GM19025 (cell line): ENCODE data around the gene FUT8.

Experiments
- ATAC-seq: cut with Tn5 transposase; IDR thresholded peaks from one replicate; pipeline ENCODE4 v1.9.1; 2021; ENCODE audit warnings: mild to moderate bottlenecking, low read depth, moderate library complexity; ENCODE audit not compliant: unreplicated experiment

FUT8 gene

GRCh38 chr14:65412032-65412846 lies at the start of gene FUT8:
Gene FUT8, plus strand, starts transcription at chr14:65412730. Its CDS starts 148,834 bp downstream, at chr14:65561564.
- ATAC-seq, result peak; percentile 78

GRCh38 chr14:65366802-65367565 lies 45.5 kb upstream of the FUT8 start:
- no peak for ATAC-seq

GRCh38 chr14:65369560-65369959 lies 43.0 kb upstream of the FUT8 start:
- ATAC-seq, result no peak

GRCh38 chr14:65370801-65371248 lies 41.7 kb upstream of the FUT8 start:
- no peak for ATAC-seq

- no peak for ATAC-seq
Observed at GRCh38 chr14:65371784-65372183, 40.7 kb upstream of the FUT8 start.

- ATAC-seq, result no peak
Observed at GRCh38 chr14:65373016-65373670, 39.4 kb upstream of the FUT8 start.

GRCh38 chr14:65373671-65374039 lies 38.9 kb upstream of the FUT8 start:
- ATAC-seq, result no peak

GRCh38 chr14:65377576-65377975 lies 35.0 kb upstream of the FUT8 start:
- ATAC-seq, result no peak

- no peak for ATAC-seq
Observed at GRCh38 chr14:65382586-65382985, 29.9 kb upstream of the FUT8 start.

GRCh38 chr14:65387171-65387570 lies 25.4 kb upstream of the FUT8 start:
- ATAC-seq, result no peak

- no peak for ATAC-seq
Observed at GRCh38 chr14:65387628-65388027, 24.9 kb upstream of the FUT8 start.

GRCh38 chr14:65392296-65392695 lies 20.2 kb upstream of the FUT8 start:
- no peak for ATAC-seq

- ATAC-seq, result no peak
Observed at GRCh38 chr14:65396082-65396910, 16.2 kb upstream of the FUT8 start.

- ATAC-seq, result no peak
Observed at GRCh38 chr14:65403231-65403630, 9.3 kb upstream of the FUT8 start.

- ATAC-seq, result no peak
Observed at GRCh38 chr14:65408113-65408512, 4.4 kb upstream of the FUT8 start.

GRCh38 chr14:65410640-65411039 lies 1.9 kb upstream of the FUT8 start:
- no peak for ATAC-seq

- peak; percentile 58 for ATAC-seq
Observed at GRCh38 chr14:65411656-65412031, 886 bp upstream of the FUT8 start.

- peak; percentile 37 for ATAC-seq
Observed at GRCh38 chr14:65412856-65413738, 567 bp downstream of the FUT8 start.

GRCh38 chr14:65413739-65414045 lies 1.2 kb downstream of the FUT8 start:
- ATAC-seq, result no peak
